ENCODE data around the gene MOV10. TPM values are rescaled to one million over a fixed set of nuclear protein-coding genes. Genes with fewer than 3 reads are reported as not detected.

MOV10 gene
- total and polyA plus RNA-seq, 10 of the 15 experiments (the other 5 are each of a cell fraction or from before 2014, with no cell fraction given) = 21.0 to 80.3 (median 49.8) TPM

GRCh38 chr1:112704934-112705627 lies 30.6 kb downstream of the MOV10 start (continued):
- TF ChIP-seq TARDBP (IDR thresholded peaks at IDR 0.05; ENCODE audit: borderline replicate concordance) = no peak
- no peak for TF ChIP-seq IRF5 (IDR thresholded peaks at IDR 0.05; ENCODE audit: borderline replicate concordance)
- TF ChIP-seq SREBF1 (IDR thresholded peaks at IDR 0.05; ENCODE audit: low read length) = no peak
- TF ChIP-seq HDAC6 (IDR thresholded peaks at IDR 0.05; ENCODE audit: unreplicated experiment) = no peak
- no peak for TF ChIP-seq ZNF207 (IDR thresholded peaks at IDR 0.05; ENCODE audit: borderline replicate concordance)
- TF ChIP-seq MTA2 (IDR thresholded peaks at IDR 0.05; ENCODE audit: low read depth) = peak; percentile 61
- no peak for TF ChIP-seq FOS (IDR thresholded peaks at IDR 0.05; ENCODE audit: borderline replicate concordance, extremely low read depth, insufficient read length)
- peak; percentile 28 for TF ChIP-seq SIX5 (IDR thresholded peaks at IDR 0.05; ENCODE audit: low read depth, low read length, severe bottlenecking)
- TF ChIP-seq CEBPZ (IDR thresholded peaks at IDR 0.05; ENCODE audit: low read depth, low read length) = no peak
- no peak for TF ChIP-seq GABPA (IDR thresholded peaks at IDR 0.05; ENCODE audit: low read depth)
- TF ChIP-seq HDGF (IDR thresholded peaks at IDR 0.05) = peak; percentile 76
- TF ChIP-seq FOXK2 (IDR thresholded peaks at IDR 0.05) = no peak
- TF ChIP-seq RUNX3 (IDR thresholded peaks at IDR 0.05; ENCODE audit: low read length) = peak; percentile 75
- no peak for TF ChIP-seq BMI1 (IDR thresholded peaks at IDR 0.05; ENCODE audit: borderline replicate concordance)

Data from GM12878 (cell line).